ENCODE measurements around the gene GPR158.

Gene GPR158

GRCh38 chr10:25504838-25505237 lies 330.0 kb downstream of the GPR158 start:
- DNase-seq (ENCODE audit: low read depth) = no peak

GRCh38 chr10:25505466-25505865 lies 330.7 kb downstream of the GPR158 start:
- DNase-seq (ENCODE audit: low read depth) = no peak

- no peak for DNase-seq (ENCODE audit: low read depth)
Measured at GRCh38 chr10:25506821-25507335, 332.1 kb downstream of the GPR158 start.

- DNase-seq (ENCODE audit: low read depth) = no peak
Measured at GRCh38 chr10:25508112-25508815, 333.5 kb downstream of the GPR158 start.

GRCh38 chr10:25509151-25509550 lies 334.4 kb downstream of the GPR158 start:
- DNase-seq (ENCODE audit: low read depth) = no peak

GRCh38 chr10:25522294-25522693 lies 347.5 kb downstream of the GPR158 start:
- no peak for DNase-seq (ENCODE audit: low read depth)

- no peak for DNase-seq (ENCODE audit: low read depth)
Measured at GRCh38 chr10:25522946-25523608, 348.3 kb downstream of the GPR158 start.

GRCh38 chr10:25530306-25530705 lies 355.5 kb downstream of the GPR158 start:
- no peak for DNase-seq (ENCODE audit: low read depth)

- DNase-seq (ENCODE audit: low read depth) = no peak
Measured at GRCh38 chr10:25531457-25532061, 356.8 kb downstream of the GPR158 start.

GRCh38 chr10:25532213-25532612 lies 357.4 kb downstream of the GPR158 start:
- no peak for DNase-seq (ENCODE audit: low read depth)

- no peak for DNase-seq (ENCODE audit: low read depth)
Measured at GRCh38 chr10:25536027-25536426, 361.2 kb downstream of the GPR158 start.

- no peak for DNase-seq (ENCODE audit: low read depth)
Measured at GRCh38 chr10:25547382-25547781, 372.6 kb downstream of the GPR158 start.

GRCh38 chr10:25552283-25552919 lies 377.6 kb downstream of the GPR158 start:
- no peak for DNase-seq (ENCODE audit: low read depth)

- no peak for DNase-seq (ENCODE audit: low read depth)
Measured at GRCh38 chr10:25555865-25556264, 381.1 kb downstream of the GPR158 start.

GRCh38 chr10:25556457-25556856 lies 381.7 kb downstream of the GPR158 start:
- DNase-seq (ENCODE audit: low read depth) = no peak

- no peak for DNase-seq (ENCODE audit: low read depth)
Measured at GRCh38 chr10:25557136-25557535, 382.3 kb downstream of the GPR158 start.

- no peak for DNase-seq (ENCODE audit: low read depth)
Measured at GRCh38 chr10:25561758-25562157, 387.0 kb downstream of the GPR158 start.

- DNase-seq (ENCODE audit: low read depth) = no peak
Measured at GRCh38 chr10:25562547-25562946, 387.7 kb downstream of the GPR158 start.

- DNase-seq (ENCODE audit: low read depth) = no peak
Measured at GRCh38 chr10:25564351-25564750, 389.6 kb downstream of the GPR158 start.

GRCh38 chr10:25565570-25565969 lies 390.8 kb downstream of the GPR158 start:
- DNase-seq (ENCODE audit: low read depth) = no peak

- no peak for DNase-seq (ENCODE audit: low read depth)
Measured at GRCh38 chr10:25573316-25573715, 398.5 kb downstream of the GPR158 start.

GRCh38 chr10:25575343-25575742 lies 400.5 kb downstream of the GPR158 start:
- DNase-seq (ENCODE audit: low read depth) = no peak

- DNase-seq (ENCODE audit: low read depth) = no peak
Measured at GRCh38 chr10:25578061-25578460, 403.3 kb downstream of the GPR158 start.
